ENCODE results near the gene ZFYVE21. TPM values are rescaled to one million over a fixed set of nuclear protein-coding genes. Genes with fewer than 3 reads are reported as not detected.

ZFYVE21 gene
- total and polyA plus RNA-seq, 2 donors (not counting 1 experiment from before 2014, with no cell fraction given): 84.9 to 94.5 TPM

GRCh38 chr14:103683139-103683538, 32.5 kb upstream of the ZFYVE21 start:
- TF ChIP-seq EZH2 (IDR thresholded peaks at IDR 0.05; ENCODE audit: low read length, missing control alignments): no peak
- no peak for TF ChIP-seq CTCF (conservative IDR thresholded peaks at IDR 0.05 in 1 of 2, IDR thresholded peaks at IDR 0.05 in 1 of 2; ENCODE audit: low read depth in 1 of 2, low read length in 2 of 2)
- H3K9ac ChIP-seq (ENCODE audit: insufficient read depth, low read length): no peak overlapping the region
- no peak overlapping the region for H3K4me2 ChIP-seq (ENCODE audit: extremely low read depth, insufficient read depth, low read length)
- peaks cover 7% of the 10 kb centered on the region for H3K4me1 ChIP-seq (ENCODE audit: control insufficient read depth, extremely low read depth, insufficient read depth, low read length)
- no peak overlapping the region for H3K27ac ChIP-seq (ENCODE audit: insufficient read depth, low read length)
- H3K4me3 ChIP-seq (replicated peaks in 1 of 4; ENCODE audit: control extremely low read depth in 1 of 4, insufficient read depth in 1 of 4, low read depth in 3 of 4, low read length in 4 of 4): no peak overlapping the region
- H2AFZ ChIP-seq (ENCODE audit: low read length): no peak overlapping the region
- H3K36me3 ChIP-seq (ENCODE audit: control insufficient read depth, insufficient read depth, low read length): peaks cover 18% of the 10 kb centered on the region
- H3K79me2 ChIP-seq (ENCODE audit: control insufficient read depth, insufficient read depth, low read length): peaks cover 34% of the 10 kb centered on the region
- no peaks in the 10 kb centered on the region for H3K9me3 ChIP-seq (ENCODE audit: control insufficient read depth, insufficient read depth, low read depth, low read length)
- no peak for DNase-seq (ENCODE audit: low read depth in 2 of 2)
- no peaks in the 10 kb centered on the region for H4K20me1 ChIP-seq (ENCODE audit: control insufficient read depth, extremely low read depth, insufficient read depth, low read length)
- H3K27me3 ChIP-seq (ENCODE audit: control insufficient read depth, insufficient read depth, low read length): no peaks in the 10 kb centered on the region

GRCh38 chr14:103684471-103684870, 31.1 kb upstream of the ZFYVE21 start:
- H3K9ac ChIP-seq (ENCODE audit: insufficient read depth, low read length): no peak overlapping the region
- TF ChIP-seq EZH2 (IDR thresholded peaks at IDR 0.05; ENCODE audit: low read length, missing control alignments) (no peak), CTCF (conservative IDR thresholded peaks at IDR 0.05 in 1 of 2, IDR thresholded peaks at IDR 0.05 in 1 of 2; ENCODE audit: low read depth in 1 of 2, low read length in 2 of 2) (no peak)
- peak in 1 of 2 donors; percentile 23 for DNase-seq (ENCODE audit: low read depth in 2 of 2)
- H3K4me1 ChIP-seq (ENCODE audit: control insufficient read depth, extremely low read depth, insufficient read depth, low read length): peaks cover 7% of the 10 kb centered on the region
- H3K27me3 ChIP-seq (ENCODE audit: control insufficient read depth, insufficient read depth, low read length): no peaks in the 10 kb centered on the region
- H2AFZ ChIP-seq (ENCODE audit: low read length): no peak overlapping the region
- no peak overlapping the region for H3K4me3 ChIP-seq (replicated peaks in 1 of 4; ENCODE audit: control extremely low read depth in 1 of 4, insufficient read depth in 1 of 4, low read depth in 3 of 4, low read length in 4 of 4)
- H4K20me1 ChIP-seq (ENCODE audit: control insufficient read depth, extremely low read depth, insufficient read depth, low read length): no peaks in the 10 kb centered on the region
- no peak overlapping the region for H3K4me2 ChIP-seq (ENCODE audit: extremely low read depth, insufficient read depth, low read length)
- peaks cover 32% of the 10 kb centered on the region for H3K79me2 ChIP-seq (ENCODE audit: control insufficient read depth, insufficient read depth, low read length)
- H3K9me3 ChIP-seq (ENCODE audit: control insufficient read depth, insufficient read depth, low read depth, low read length): no peaks in the 10 kb centered on the region
- H3K36me3 ChIP-seq (ENCODE audit: control insufficient read depth, insufficient read depth, low read length): peaks cover 16% of the 10 kb centered on the region
- H3K27ac ChIP-seq (ENCODE audit: insufficient read depth, low read length): no peak overlapping the region

GRCh38 chr14:103684871-103685270, 30.7 kb upstream of the ZFYVE21 start:
- peaks cover 30% of the 10 kb centered on the region for H3K79me2 ChIP-seq (ENCODE audit: control insufficient read depth, insufficient read depth, low read length)
- no peak overlapping the region for H3K4me2 ChIP-seq (ENCODE audit: extremely low read depth, insufficient read depth, low read length)
- no peaks in the 10 kb centered on the region for H4K20me1 ChIP-seq (ENCODE audit: control insufficient read depth, extremely low read depth, insufficient read depth, low read length)
- DNase-seq (ENCODE audit: low read depth in 2 of 2): no peak
- H3K9me3 ChIP-seq (ENCODE audit: control insufficient read depth, insufficient read depth, low read depth, low read length): no peaks in the 10 kb centered on the region
- no peaks in the 10 kb centered on the region for H3K27me3 ChIP-seq (ENCODE audit: control insufficient read depth, insufficient read depth, low read length)
- no peak overlapping the region for H3K9ac ChIP-seq (ENCODE audit: insufficient read depth, low read length)
- TF ChIP-seq EZH2 (IDR thresholded peaks at IDR 0.05; ENCODE audit: low read length, missing control alignments) (no peak), CTCF (conservative IDR thresholded peaks at IDR 0.05 in 1 of 2, IDR thresholded peaks at IDR 0.05 in 1 of 2; ENCODE audit: low read depth in 1 of 2, low read length in 2 of 2) (no peak)
- no peak overlapping the region for H3K4me3 ChIP-seq (replicated peaks in 1 of 4; ENCODE audit: control extremely low read depth in 1 of 4, insufficient read depth in 1 of 4, low read depth in 3 of 4, low read length in 4 of 4)
- peaks cover 15% of the 10 kb centered on the region for H3K36me3 ChIP-seq (ENCODE audit: control insufficient read depth, insufficient read depth, low read length)
- H3K27ac ChIP-seq (ENCODE audit: insufficient read depth, low read length): no peak overlapping the region
- no peak overlapping the region for H2AFZ ChIP-seq (ENCODE audit: low read length)
- H3K4me1 ChIP-seq (ENCODE audit: control insufficient read depth, extremely low read depth, insufficient read depth, low read length): peaks cover 7% of the 10 kb centered on the region

Data from fibroblast of lung (primary cell).